ENCODE measurements around the gene CCDC116.

The CCDC116 gene

DNA sequence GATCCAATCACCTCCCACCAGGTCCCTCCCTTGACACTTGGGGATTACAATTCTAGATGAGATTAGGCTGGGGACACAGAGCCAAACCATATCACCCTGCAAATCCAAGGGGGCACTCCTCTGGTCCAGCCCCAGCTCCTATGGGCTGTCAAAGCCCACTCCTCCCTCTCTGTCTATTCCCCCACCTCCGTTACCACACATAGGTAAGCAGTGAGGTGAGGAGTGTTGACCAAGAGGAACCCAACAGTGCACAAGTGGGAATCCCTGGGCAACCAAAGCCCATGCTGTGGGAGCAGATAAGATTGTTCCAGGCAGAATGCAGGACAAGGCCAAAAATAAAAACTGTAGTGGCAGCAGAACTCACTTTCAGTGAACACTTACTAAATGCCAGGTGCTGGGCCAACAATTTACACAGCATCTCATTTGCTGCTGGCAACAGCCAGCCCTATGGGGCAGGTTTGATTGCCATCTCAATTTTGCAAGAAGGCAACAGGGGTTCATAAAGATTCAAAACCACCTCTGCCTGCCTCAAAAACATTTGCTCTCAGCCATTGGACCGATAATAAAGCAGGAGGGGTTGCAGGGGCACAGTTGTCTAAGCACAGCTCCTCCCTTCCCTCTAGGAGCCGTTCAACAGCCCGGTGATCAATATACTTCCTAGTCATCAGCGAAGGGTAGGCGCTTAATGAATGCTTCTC is 18.4 kb downstream of the CCDC116 start:
- Mint-ChIP-seq H3K36me3 (ENCODE audit: low read depth) (peaks cover 23% of the 10 kb centered on the region), H3K27me3 (no peaks in the 10 kb centered on the region), H3K4me1 (ENCODE audit: low read depth) (peaks cover 26% of the 10 kb centered on the region), H3K4me3 (peak overlapping the region; percentile 84), H3K9me3 (no peaks in the 10 kb centered on the region), H3K27ac (peak overlapping the region; percentile 78)

GRCh38 chr22:21651521-21652009 is 19.0 kb downstream of the CCDC116 start:
- no peaks in the 10 kb centered on the region for H3K27me3 Mint-ChIP-seq
- H3K36me3 Mint-ChIP-seq (ENCODE audit: low read depth): peaks cover 18% of the 10 kb centered on the region
- peak overlapping the region; percentile 78 for H3K27ac Mint-ChIP-seq
- H3K4me3 Mint-ChIP-seq: peak overlapping the region; percentile 84
- peaks cover 27% of the 10 kb centered on the region for H3K4me1 Mint-ChIP-seq (ENCODE audit: low read depth)
- H3K9me3 Mint-ChIP-seq: no peaks in the 10 kb centered on the region

DNA sequence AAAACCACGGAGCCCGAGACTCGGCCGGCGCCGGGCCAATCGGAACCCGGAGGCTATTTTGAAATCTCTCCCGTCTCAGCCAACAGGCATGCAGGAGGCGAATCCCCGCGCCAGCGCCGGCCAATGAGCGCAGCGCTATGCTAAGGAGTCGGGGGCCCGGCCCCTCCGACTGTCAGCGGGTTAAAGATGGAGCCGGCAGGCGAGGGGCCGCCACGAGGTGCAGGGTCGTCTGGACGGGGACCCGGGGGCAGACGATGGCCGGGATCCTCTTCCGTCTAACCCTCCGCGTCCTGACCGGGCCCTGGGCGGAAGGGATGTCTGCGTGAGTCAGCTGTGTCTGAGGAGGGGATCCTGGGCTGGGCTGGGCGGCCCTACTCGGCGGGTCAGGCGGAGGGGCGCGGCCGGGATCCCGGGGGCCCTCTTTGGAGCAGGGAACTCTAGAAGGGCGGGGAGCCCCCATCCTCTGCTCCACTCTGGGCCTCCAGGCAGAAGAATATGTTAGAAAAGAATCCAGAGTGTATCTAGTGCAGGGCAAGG is 19.5 kb downstream of the CCDC116 start:
- Mint-ChIP-seq H3K27ac (peak overlapping the region; percentile 78), H3K27me3 (no peaks in the 10 kb centered on the region), H3K4me3 (peak overlapping the region; percentile 84), H3K36me3 (ENCODE audit: low read depth) (peaks cover 14% of the 10 kb centered on the region), H3K4me1 (ENCODE audit: low read depth) (peaks cover 28% of the 10 kb centered on the region), H3K9me3 (no peaks in the 10 kb centered on the region)

DNA sequence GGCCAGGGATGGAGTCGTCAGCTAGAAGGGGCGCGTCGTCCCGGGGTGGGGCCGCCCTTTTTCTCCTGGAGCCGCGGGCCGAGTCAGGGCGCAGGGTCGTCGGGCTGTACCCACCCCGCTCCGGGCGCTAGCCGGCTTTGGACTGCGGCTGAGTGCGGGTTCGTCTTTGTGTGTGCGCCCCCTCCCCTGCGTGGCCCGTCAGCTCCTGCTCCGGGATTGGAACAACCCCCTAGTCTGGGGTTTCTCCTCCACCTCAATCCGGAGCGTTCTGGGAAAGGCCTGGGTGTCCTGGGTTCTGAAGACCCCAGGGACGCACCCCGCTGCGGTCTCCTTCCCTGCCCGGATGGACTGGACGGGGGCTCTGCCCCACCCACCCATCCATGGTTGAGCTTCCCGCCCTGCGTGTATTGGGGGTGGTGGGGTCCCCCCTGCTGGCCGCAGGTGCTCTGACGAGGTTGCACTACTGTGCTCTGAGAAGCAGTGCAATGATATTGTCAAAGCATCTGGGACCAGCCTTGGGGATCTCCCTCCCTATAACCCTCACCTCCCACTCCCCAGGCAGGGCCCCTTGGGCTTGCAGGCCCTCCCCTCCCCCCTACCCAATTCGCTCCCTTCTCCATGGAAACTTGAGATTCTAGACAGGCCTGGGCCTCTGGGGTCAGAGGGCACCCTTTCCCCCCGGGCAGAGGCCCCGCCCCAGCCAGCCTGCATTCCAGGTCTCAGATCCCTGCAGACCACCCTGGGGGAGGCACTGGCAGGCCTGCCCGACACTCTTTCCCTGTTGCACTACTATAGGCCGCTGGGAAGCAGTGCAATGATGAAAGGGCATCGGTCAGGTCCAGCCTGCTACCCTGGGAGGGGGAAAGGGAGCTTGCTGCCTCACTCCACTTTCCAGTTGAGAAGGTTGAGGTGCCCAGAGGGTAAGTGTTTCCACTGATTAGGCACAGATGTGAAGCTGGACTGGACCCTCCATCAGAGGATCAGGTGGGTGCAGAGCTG is 20.3 kb downstream of the CCDC116 start:
- no peaks in the 10 kb centered on the region for H3K27me3 Mint-ChIP-seq
- H3K9me3 Mint-ChIP-seq: no peaks in the 10 kb centered on the region
- peak overlapping the region; percentile 84 for H3K4me3 Mint-ChIP-seq
- H3K4me1 Mint-ChIP-seq (ENCODE audit: low read depth): peaks cover 33% of the 10 kb centered on the region
- H3K27ac Mint-ChIP-seq: no peak overlapping the region
- H3K36me3 Mint-ChIP-seq (ENCODE audit: low read depth): peaks cover 14% of the 10 kb centered on the region

DNA sequence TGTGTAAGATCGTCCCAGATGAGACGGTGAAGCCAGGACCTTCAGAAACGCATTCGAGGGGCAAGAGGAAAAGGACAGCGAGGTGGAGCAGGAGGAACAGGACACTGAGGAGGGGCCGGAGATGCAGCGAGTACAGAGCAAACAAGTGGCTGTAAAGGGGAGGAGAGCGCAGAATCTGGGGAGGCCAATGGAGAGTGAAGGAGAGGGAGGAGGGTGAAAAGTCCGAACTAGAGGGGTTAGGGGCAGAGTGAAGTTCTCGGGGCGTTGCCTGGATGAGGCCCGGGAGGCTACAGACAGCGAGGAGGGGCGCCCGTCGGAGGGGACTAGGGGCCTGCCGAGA is 24.4 kb downstream of the CCDC116 start:
- Mint-ChIP-seq H3K27me3 (no peaks in the 10 kb centered on the region), H3K4me1 (ENCODE audit: low read depth) (peaks cover 21% of the 10 kb centered on the region), H3K9me3 (no peaks in the 10 kb centered on the region), H3K4me3 (peak overlapping the region; percentile 64), H3K27ac (no peak overlapping the region), H3K36me3 (ENCODE audit: low read depth) (no peaks in the 10 kb centered on the region)

- no peaks in the 10 kb centered on the region for H3K36me3 Mint-ChIP-seq (ENCODE audit: low read depth)
- peak overlapping the region; percentile 82 for H3K4me3 Mint-ChIP-seq
- H3K9me3 Mint-ChIP-seq: no peaks in the 10 kb centered on the region
- H3K4me1 Mint-ChIP-seq (ENCODE audit: low read depth): peaks cover 21% of the 10 kb centered on the region
- H3K27ac Mint-ChIP-seq: no peak overlapping the region
- H3K27me3 Mint-ChIP-seq: no peaks in the 10 kb centered on the region
Observed at GRCh38 chr22:21657360-21658032, 24.9 kb downstream of the CCDC116 start.

DNA sequence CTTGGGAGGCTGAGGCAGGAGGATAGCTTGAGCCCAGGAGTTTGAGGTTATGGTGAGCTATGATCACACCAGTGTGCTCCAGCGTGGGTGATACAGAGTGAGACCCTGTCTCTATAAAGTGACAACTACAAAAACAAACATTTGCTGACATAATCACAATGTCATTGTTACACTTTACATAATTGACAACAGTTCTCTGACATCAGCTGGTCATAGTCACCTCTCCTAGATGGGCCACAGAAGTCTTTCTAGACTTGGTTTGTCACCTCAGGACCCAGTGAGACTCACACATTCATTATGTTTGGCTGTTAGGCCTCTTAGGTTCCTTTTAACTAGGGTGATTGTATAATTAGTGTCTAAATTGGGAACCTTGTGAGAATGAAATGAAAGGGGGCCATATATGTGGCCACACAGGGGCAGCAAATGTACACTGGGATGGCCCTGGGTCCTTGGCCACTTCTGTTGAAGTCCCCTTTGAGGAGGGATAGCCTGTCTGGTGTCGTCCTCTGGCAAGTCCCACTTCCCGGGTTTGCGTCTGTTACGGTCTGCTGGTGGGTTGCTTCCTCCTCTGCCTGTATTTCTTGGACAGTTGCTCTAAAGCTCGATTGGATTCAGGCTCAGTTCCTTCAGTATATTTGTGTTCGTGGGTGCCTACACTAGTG is 27.4 kb downstream of the CCDC116 start:
- Mint-ChIP-seq H3K27ac (no peak overlapping the region), H3K9me3 (no peaks in the 10 kb centered on the region), H3K36me3 (ENCODE audit: low read depth) (no peaks in the 10 kb centered on the region), H3K27me3 (no peaks in the 10 kb centered on the region), H3K4me3 (no peak overlapping the region), H3K4me1 (ENCODE audit: low read depth) (peaks cover 23% of the 10 kb centered on the region)

DNA sequence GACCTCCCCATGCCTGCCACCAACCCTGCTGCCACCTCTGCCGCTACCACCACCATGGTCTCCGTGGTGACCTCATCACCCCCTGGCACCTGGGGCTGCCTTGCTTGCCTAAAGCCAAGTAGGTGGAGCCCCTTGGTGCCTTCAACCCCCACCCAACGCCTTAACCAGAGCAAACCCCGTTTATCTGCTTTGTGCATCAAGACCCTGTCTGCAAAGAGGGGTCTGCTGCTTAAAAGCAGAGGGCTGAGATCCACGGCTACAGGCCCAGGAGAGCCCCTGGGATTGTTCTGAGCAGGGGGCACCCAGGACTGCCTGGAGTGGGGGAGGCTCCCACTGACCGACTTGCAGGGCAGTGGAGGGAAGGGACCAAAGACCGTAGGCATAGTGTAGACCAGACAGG is 28.3 kb downstream of the CCDC116 start:
- no peaks in the 10 kb centered on the region for H3K27me3 Mint-ChIP-seq
- no peaks in the 10 kb centered on the region for H3K36me3 Mint-ChIP-seq (ENCODE audit: low read depth)
- no peak overlapping the region for H3K27ac Mint-ChIP-seq
- no peaks in the 10 kb centered on the region for H3K9me3 Mint-ChIP-seq
- H3K4me3 Mint-ChIP-seq: no peak overlapping the region
- H3K4me1 Mint-ChIP-seq (ENCODE audit: low read depth): peaks cover 30% of the 10 kb centered on the region

DNA sequence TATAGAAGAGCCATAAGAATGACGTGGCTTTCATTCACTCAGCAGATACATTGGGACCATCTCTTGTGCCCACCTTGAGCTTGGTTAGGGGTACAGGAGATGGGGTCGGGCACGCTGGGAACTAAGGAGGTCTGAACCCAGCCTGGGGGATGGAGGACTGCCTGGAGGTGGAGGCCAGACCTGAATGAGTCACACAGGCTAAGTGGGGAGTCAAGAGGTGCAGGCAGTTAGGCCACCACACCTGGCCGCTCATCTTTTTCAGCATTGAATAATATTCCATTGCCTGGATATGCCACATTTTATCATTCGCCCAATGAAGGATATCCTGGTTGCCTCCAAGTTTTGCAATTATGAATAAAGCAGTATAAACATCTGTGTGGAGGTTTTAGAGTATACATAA is 29.4 kb downstream of the CCDC116 start:
- H3K4me3 Mint-ChIP-seq: no peak overlapping the region
- H3K27me3 Mint-ChIP-seq: no peaks in the 10 kb centered on the region
- peaks cover 30% of the 10 kb centered on the region for H3K4me1 Mint-ChIP-seq (ENCODE audit: low read depth)
- H3K9me3 Mint-ChIP-seq: no peaks in the 10 kb centered on the region
- H3K27ac Mint-ChIP-seq: no peak overlapping the region
- H3K36me3 Mint-ChIP-seq (ENCODE audit: low read depth): no peaks in the 10 kb centered on the region

- no peaks in the 10 kb centered on the region for H3K36me3 Mint-ChIP-seq (ENCODE audit: low read depth)
- peaks cover 29% of the 10 kb centered on the region for H3K4me1 Mint-ChIP-seq (ENCODE audit: low read depth)
- H3K4me3 Mint-ChIP-seq: no peak overlapping the region
- no peak overlapping the region for H3K27ac Mint-ChIP-seq
- H3K9me3 Mint-ChIP-seq: no peaks in the 10 kb centered on the region
- no peaks in the 10 kb centered on the region for H3K27me3 Mint-ChIP-seq
Observed at GRCh38 chr22:21663738-21664137, 31.2 kb downstream of the CCDC116 start.

- peak overlapping the region; percentile 93 for H3K27ac Mint-ChIP-seq
- peaks cover 33% of the 10 kb centered on the region for H3K4me1 Mint-ChIP-seq (ENCODE audit: low read depth)
- H3K4me3 Mint-ChIP-seq: peak overlapping the region; percentile 97
- peaks cover 4% of the 10 kb centered on the region for H3K36me3 Mint-ChIP-seq (ENCODE audit: low read depth)
- H3K9me3 Mint-ChIP-seq: no peaks in the 10 kb centered on the region
- no peaks in the 10 kb centered on the region for H3K27me3 Mint-ChIP-seq
Observed at GRCh38 chr22:21665047-21665851, 32.7 kb downstream of the CCDC116 start.

DNA sequence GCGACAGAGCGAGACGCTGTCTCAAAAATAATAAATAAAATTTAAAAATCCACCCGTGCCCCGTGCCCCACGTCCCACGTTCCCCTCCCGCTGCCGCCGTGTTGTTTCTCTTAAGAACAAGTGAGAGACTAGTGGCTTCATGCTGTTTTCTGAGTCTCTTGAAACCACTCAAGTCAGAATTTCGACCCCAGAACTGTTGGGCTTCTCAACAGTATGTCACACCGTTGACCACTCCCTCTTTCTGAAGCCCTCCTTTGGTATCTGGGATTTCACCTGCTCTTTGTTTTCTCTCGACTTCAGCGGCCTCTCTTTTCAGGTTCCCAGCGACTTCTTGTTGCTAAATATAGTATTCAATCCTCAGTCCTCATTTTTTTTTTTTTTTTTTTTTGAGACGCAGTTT is 34.2 kb downstream of the CCDC116 start:
- Mint-ChIP-seq H3K9me3 (no peaks in the 10 kb centered on the region), H3K27me3 (no peaks in the 10 kb centered on the region)

GRCh38 chr22:21669026-21669425 is 36.5 kb downstream of the CCDC116 start:
- no peak overlapping the region for H3K27ac Mint-ChIP-seq
- no peaks in the 10 kb centered on the region for H3K9me3 Mint-ChIP-seq
- peaks cover 33% of the 10 kb centered on the region for H3K4me1 Mint-ChIP-seq (ENCODE audit: low read depth)
- H3K27me3 Mint-ChIP-seq: no peaks in the 10 kb centered on the region
- peaks cover 37% of the 10 kb centered on the region for H3K36me3 Mint-ChIP-seq (ENCODE audit: low read depth)
- no peak overlapping the region for H3K4me3 Mint-ChIP-seq

More for the DNA sequence above, 34.2 kb downstream of the CCDC116 start:
- Mint-ChIP-seq H3K27ac (peak overlapping the region; percentile 93), H3K4me1 (ENCODE audit: low read depth) (peaks cover 33% of the 10 kb centered on the region), H3K36me3 (ENCODE audit: low read depth) (peaks cover 17% of the 10 kb centered on the region), H3K4me3 (peak overlapping the region; percentile 97)

Data from stimulated activated naive CD8-positive, alpha-beta T cell treated with anti-CD3 and anti-CD28 coated beads, Interleukin-15, Interleukin-2, amounts not matched to agents 100 ng/mL and 50 ng/mL, for 24 hours (primary cell).